Subcutaneous adipose tissue (tissue), 4 donors: ENCODE results near the gene DNAI7. TPM values are rescaled to one million over a fixed set of nuclear protein-coding genes. Genes with fewer than 3 reads are reported as not detected.

ENCODE experiments used
- total RNA-seq, 4 donors: library from RNA; depleted of rRNA; stranded (reverse); fragments of >200 nt; gene quantifications; one replicate each; pipeline ENCODE4 v1.1.0, GENCODE V29; 2016
- TF ChIP-seq, protein P1 (sequence below): fragments of 450-650 bp; IDR thresholded peaks from one replicate; pipeline ENCODE4 v1.5.1; 2016; ENCODE audit warnings: low read depth, mild to moderate bottlenecking, control low read depth, antibody characterized with exemption, moderate library complexity

The DNAI7 gene
- total RNA-seq, 4 donors from 2014 or later = 0.34 to 0.44 TPM; not detected in 2

DNA sequence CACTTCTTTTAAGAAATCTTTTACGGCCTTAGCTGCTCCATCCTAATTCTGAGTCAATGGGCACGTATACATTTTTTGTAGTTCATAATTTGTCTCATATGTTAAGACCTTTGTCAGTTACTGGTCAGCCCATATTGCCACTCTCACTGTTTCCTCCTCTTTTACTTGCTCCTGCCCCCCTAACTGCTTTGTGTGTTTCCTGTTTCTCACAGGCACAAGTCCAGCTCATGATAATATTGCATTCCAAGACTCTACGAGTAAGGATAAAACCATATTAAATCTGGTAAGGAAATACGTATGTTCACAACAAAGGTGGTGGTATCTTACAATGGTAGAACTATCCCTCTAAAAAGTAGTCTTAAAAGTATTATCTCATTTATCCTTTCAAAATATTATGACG, 111.7 kb downstream of the DNAI7 start:
- TF ChIP-seq, protein P1, sequence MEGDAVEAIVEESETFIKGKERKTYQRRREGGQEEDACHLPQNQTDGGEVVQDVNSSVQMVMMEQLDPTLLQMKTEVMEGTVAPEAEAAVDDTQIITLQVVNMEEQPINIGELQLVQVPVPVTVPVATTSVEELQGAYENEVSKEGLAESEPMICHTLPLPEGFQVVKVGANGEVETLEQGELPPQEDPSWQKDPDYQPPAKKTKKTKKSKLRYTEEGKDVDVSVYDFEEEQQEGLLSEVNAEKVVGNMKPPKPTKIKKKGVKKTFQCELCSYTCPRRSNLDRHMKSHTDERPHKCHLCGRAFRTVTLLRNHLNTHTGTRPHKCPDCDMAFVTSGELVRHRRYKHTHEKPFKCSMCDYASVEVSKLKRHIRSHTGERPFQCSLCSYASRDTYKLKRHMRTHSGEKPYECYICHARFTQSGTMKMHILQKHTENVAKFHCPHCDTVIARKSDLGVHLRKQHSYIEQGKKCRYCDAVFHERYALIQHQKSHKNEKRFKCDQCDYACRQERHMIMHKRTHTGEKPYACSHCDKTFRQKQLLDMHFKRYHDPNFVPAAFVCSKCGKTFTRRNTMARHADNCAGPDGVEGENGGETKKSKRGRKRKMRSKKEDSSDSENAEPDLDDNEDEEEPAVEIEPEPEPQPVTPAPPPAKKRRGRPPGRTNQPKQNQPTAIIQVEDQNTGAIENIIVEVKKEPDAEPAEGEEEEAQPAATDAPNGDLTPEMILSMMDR = no peak

- TF ChIP-seq, protein P1 = no peak
These were observed 112.3 kb downstream of the DNAI7 start for GRCh38 chr12:25082628-25083027.

DNA sequence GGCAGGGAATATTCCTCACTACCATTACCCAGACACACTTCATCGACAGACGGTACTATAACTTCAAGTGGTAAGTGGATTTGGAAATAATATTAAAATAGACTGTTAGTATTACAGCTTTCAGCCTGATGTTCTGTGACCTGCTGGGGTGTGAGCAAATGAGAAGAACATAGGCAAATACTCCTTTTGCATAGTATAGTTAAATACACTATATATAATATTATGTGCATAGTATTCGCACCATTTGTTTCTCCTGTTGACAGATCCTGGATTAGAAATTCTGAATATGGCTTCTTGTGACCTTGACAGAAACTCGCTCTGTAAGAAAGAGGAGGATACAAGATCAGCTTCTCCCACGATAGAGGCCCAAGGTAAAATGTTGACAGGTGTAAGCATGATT, 115.6 kb downstream of the DNAI7 start:
- TF ChIP-seq, protein P1 = no peak

GRCh38 chr12:25074954-25075353, 120.0 kb downstream of the DNAI7 start:
- TF ChIP-seq, protein P1 = no peak

GRCh38 chr12:25074113-25074512, 120.8 kb downstream of the DNAI7 start:
- TF ChIP-seq, protein P1 = no peak

GRCh38 chr12:25072906-25073650, 121.9 kb downstream of the DNAI7 start:
- TF ChIP-seq, protein P1 = no peak

DNA sequence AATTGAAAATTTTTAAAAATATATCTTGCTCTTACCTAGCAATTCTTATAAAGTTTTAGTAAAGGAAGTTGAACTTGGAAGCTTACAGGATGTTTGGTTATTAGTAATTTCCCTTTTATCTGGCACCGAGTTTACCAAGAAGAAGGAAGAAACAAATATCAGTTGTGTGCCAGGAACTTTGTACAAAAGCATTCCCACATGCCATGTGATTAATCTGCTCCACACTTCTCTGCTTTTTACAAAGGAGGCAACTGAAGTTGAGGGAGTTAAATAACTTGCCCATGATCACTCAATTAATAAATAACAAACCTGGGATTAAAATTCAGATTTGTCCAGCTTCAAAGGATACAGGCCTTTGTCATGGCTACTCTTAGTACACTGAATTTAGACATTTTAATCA, 123.6 kb downstream of the DNAI7 start:
- TF ChIP-seq, protein P1 = no peak
